Measurements from ENCODE around the gene PRSS22.

PRSS22 gene

DNA sequence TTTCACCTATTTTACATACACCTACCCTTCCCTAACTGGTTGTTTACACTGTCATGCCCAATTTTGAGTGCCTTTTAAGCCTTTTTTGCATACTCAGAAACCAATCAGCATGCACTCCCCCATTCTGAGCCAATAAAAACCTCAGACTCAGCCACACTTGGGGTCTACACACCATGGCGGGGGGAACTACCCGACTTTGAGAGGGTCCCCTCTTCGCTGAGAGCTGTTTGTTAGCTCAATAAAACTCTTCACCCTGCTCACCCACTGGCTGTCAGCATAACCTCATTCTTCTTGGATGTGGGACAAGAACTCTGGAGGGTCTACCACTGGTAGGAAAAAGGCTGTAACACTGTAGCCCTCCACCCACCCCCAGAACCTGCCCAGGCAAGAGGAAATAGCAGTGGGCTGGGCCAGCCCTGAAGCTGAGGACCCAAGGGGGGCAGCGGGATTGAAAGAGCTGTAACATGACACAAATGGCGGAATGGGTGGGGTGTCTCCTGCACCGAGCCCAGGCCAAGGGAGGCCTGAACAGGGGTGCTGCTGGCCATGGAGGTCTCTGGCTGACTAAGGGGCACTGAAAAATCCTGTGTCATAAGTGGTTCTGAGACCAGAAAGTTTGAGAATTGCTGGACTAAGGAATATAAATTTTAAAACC, 22.0 kb upstream of the PRSS22 start:
- no peak for DNase-seq (ENCODE audit: low read depth)

DNA sequence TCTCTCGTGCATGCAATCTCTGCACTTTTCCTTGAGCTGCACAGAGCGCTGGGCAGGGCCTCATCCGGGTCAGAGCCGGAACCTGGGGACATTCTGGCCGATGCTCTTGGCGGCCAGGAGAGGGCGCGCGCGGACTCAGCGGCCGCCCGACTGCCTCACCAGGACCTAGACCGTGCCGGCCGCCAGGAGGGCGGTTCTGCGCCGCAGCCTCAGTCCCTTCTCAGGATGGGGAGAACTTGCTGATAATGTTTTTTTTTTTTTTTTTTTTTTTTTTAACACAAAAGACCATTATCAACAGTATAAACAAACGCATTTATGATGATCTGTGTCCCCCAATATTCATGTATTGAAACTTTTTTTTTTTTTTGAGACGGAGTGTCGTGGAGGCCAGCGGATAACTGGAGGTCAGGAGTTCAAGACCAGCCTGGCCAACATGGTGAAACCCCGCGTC, 17.0 kb upstream of the PRSS22 start:
- peak; percentile 49 for DNase-seq (ENCODE audit: low read depth)

- no peak for DNase-seq (ENCODE audit: low read depth)
Measured at GRCh38 chr16:2874032-2874911, 16.3 kb upstream of the PRSS22 start.

GRCh38 chr16:2871926-2872325, 14.0 kb upstream of the PRSS22 start:
- no peak for DNase-seq (ENCODE audit: low read depth)

GRCh38 chr16:2867987-2868789, 10.2 kb upstream of the PRSS22 start:
- peak; percentile 95 for DNase-seq (ENCODE audit: low read depth)

GRCh38 chr16:2867661-2867986, 9.7 kb upstream of the PRSS22 start:
- DNase-seq (ENCODE audit: low read depth), result no peak

GRCh38 chr16:2866431-2866830, 8.5 kb upstream of the PRSS22 start:
- no peak for DNase-seq (ENCODE audit: low read depth)

DNA sequence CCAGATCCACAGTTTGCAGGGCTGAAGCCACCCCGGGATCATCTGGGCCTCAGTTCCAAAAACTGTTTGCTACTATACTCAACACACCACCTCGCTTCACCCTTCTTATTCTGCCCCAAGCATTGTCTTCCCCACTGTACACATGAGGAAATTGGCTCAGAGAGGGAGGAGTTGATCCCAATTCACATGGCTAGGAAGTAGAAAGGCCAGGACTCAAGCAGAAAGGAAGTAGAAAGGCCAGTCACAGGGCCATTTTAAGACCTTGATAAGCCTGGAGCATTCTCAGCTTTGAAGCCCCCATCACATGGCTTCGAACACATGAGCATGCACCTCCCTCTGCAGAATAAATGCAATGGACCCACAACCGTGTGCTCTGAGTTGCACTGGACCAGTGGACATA, 7.7 kb upstream of the PRSS22 start:
- DNase-seq (ENCODE audit: low read depth), result no peak

GRCh38 chr16:2860826-2861567, 3.0 kb upstream of the PRSS22 start:
- DNase-seq (ENCODE audit: low read depth), result no peak

GRCh38 chr16:2859686-2860265, 1.8 kb upstream of the PRSS22 start:
- no peak for DNase-seq (ENCODE audit: low read depth)

DNA sequence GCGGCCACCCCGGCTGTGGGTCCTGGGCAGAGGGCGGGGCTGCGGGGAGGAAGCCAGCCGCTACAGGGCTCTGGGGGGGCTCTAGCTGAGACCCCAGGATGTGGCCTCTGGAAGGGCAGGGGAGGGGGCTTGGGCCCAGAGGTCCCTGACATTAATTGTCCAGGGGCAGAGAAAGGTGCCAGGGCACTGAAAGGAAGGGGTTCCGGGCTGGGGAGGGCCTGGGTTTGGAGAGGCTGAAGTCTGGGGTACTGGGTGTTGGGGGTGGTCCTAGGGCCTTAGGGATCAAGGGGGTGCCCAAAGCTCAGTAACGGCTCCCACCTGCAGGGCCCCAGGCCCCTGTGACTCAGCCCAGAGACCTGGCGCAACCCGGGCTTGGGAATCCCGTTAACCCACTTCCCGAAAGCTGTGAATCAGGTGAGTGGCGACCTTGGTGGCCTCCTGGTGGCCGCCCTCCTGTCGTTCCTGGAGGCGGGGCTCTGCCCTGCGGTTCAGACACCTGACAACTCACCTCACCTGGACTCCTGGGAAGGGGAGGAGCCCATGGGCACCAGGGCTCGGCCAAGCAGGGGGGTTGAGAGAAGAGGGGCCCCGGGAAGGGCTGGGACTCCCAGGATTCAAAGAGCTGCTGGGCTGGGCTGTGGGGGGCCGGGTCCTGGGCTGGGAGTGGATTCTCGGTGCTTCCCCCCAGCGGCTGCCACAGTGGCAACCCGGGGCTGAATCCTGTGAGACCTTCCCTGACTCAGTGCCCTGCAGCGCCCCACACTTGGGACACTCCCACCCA, 465 bp upstream of the PRSS22 start:
- no peak for DNase-seq (ENCODE audit: low read depth)

DNA sequence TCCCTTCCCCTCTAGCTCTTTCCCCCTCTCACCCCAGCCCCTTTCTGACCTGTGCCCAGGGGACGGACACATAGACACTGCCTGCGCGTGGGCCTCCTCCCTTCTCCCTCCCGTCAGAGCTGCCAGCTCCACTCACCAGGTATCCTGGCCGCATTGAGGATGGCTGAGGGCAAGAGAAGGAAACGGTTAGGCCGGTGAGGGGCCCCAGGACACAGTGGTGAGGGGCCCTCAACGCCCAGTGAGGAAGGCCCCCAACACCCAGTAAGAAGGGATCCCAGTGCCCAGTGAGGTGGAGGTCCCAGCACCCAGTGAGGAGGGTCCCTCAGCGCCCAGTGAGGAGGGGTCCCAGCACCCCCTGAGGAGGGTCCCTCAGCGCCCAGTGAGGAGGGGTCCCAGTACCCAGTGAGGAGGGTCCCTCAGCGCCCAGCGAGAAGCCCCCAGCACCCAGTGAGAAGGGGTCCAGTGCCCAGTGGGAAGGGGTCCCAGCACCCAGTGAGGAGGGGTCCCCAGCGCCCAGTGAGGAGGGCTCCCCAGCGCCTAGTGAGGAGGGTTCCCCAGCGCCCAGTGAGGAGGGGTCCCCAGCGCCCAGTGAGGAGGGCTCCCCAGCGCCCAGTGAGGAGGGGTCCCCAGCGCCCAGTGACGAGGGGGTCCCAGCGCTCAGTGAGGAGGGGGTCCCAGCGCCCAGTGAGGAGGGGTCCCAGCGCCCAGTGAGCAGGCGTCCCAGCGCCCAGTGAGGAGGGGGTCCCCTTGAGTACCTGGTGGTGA, 1.1 kb downstream of the PRSS22 start:
- no peak for DNase-seq (ENCODE audit: low read depth)

DNA sequence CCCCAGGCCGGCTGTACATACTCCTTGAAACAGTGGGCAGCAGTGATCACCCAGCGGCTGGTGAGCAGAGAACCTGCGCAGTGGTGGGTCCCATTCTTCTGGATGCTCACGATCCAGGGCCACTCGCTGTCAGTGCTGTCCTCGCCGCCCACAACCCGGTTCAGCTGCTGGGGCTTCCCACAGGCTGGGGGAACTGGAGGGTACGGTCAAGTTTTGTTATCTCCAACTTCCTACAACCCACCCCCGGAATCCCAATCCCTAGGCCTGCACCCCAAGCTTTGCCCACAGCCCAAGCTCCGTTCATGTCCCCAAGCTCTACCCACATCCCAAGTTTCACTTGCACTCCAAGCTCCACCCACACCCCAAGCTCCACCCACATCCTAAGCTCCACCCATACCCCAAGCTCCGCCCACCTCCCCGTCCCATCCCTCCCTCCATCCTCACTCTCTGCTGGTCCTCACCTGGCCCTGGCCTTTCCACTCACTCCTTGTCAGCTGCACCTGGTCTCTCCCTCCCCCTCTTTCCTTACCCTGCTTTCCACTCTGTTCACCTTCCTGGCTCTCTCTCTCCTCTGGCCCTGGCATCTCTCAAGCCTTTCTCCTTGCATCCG, 1.8 kb downstream of the PRSS22 start:
- no peak for DNase-seq (ENCODE audit: low read depth)

DNA sequence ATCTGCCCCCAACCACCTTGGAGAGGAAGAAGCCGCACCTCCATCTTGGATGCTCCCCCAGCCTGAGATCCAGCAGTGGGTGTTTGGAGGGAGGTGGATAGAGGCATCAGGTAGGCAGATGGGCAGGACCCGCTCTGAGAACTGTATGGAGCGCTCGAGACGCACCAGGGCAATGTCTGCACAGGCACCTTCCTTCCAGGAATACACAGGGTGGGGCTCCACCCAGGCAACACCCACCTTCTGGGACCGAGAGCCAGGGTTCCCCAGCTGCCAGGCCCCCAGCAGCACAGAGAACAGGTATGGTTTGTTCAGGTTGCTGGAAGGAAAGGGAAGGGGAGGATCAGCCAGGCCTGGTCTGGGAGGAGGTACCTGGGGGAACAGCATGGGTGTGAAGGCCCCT, 2.4 kb downstream of the PRSS22 start:
- DNase-seq (ENCODE audit: low read depth), result no peak

DNA sequence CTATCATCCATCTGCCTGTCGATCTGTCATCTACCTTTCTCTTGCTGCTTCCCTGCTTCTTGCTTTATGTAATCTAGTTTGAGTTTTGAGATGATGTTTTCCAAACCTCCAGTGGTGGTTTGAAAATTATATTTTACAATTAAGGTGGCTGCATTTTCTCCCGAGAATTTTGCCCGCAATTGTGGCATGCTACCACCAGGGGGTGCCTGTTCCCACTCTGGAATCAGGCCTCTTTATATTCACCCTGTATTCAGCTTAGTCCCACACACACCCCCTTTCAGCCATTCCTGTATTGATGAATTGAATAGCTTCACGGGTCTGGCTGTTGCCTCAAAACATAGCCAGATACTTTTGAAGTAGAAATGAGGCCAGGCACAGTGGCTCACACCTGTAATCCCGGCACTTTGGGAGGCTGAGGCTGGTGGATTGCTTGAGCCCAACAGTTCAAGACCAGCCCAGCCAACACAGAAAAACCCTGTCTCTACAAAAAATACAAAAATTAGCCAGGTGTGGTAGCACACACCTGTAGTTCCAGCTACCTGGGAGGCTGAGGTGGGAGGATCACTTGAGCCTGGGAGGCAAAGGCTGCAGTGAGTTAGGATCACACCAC, 3.2 kb downstream of the PRSS22 start:
- DNase-seq (ENCODE audit: low read depth), result no peak

DNA sequence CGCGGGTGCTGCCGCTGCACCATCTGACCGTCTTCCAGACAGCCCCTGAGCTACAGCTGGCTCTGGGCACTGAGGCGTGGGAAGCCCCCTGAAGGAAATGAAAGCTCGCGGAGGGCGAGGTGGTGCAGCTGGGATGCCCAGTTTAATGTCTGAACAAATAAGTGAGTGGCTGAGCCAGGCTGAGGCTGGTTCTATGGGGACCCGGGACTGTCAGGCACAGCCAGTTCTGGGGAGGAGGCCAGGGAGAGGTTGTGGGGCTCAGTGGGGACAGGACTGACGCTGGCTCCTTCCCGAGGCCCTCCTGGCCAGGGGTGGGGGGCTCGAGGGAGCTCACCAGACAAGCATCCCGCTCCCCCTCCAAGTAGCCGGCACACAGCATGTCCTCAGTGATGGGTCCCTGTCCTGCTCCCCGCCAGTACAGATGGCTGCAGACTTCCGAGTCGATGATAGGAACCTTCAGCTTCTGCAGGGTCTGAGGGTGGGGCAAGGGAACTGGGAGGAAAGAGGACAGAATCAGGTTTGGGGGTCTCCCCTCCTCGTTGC, 4.4 kb downstream of the PRSS22 start:
- no peak for DNase-seq (ENCODE audit: low read depth)

DNA sequence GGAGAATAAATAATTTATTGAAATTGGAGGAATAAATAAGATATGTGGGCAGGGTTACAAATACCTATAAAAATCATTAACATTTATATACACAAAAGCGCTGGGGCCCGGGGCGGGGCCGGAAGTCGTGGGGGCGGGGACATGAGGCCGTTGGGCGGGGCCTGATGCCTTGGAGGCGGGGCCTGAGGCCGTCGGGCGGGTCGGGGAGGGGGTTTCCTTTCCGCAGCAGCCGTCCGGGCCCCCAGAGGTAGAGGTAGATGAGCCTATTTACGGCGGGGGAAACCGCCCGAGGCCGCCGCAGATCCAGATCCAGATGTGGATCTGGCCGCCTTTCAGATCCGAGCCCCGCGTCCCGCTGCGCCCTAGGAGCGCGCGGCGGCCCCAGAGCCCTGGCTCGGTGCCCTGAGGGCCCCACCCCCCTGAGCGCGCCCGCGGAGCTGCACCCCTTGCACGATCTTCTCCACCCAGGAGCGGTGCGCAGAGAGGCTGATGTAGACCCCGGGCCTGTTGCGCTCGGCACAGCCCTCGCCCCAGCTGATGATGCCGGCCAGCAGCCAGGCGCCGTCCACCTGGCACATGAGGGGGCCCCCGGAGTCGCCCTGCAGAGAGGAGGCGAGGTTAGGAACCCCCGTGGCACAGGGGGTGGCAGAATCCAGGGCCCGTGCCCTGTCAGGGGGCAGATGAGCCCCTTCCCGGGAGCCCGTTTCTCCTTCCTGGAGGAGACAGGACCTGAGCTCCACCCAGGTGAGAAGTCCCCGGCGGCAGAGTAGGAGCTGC, 5.1 kb downstream of the PRSS22 start:
- DNase-seq (ENCODE audit: low read depth), result no peak
